Astrocyte (in vitro differentiated cells and primary cell): ENCODE results near the gene STK38. TPM values are rescaled to one million over a fixed set of nuclear protein-coding genes. Genes with fewer than 3 reads are reported as not detected.

Source experiments
- DNase-seq: peaks from one replicate; pipeline ENCODE4 v3.0.0-alpha.2; 2010; ENCODE audit warnings: low read depth
- FAIRE-seq: peaks from 2 replicates; lab custom pipeline; 2011; peaks lifted over from hg19 to GRCh38; lab: Jason Lieb, UNC
- H2AFZ ChIP-seq: 2 replicates; pipeline ENCODE4 v1.6.0; 2012; ENCODE audit warnings: low read depth, low read length, inconsistent platforms
- H3K27ac ChIP-seq: 2 replicates; pipeline ENCODE4 v1.5.1; 2011; ENCODE audit warnings: low read depth, low read length, inconsistent platforms
- H3K27me3 ChIP-seq: 2 replicates; pipeline ENCODE4 v1.6.0; 2011; ENCODE audit warnings: low read length, inconsistent platforms; ENCODE audit not compliant: insufficient read depth
- H3K36me3 ChIP-seq: 2 replicates; pipeline ENCODE4 v1.5.1; 2011; ENCODE audit warnings: low read length, inconsistent platforms; ENCODE audit not compliant: insufficient read depth
- H3K4me1 ChIP-seq: 2 replicates; pipeline ENCODE4 v1.5.1; 2011; ENCODE audit warnings: low read length, inconsistent platforms; ENCODE audit not compliant: insufficient read depth
- H3K4me2 ChIP-seq: 2 replicates; pipeline ENCODE4 v1.6.0; 2012; ENCODE audit warnings: low read length, inconsistent platforms
- H3K4me3 ChIP-seq: 2 replicates; pipeline ENCODE4 v1.5.1; 2011; ENCODE audit warnings: low read depth, mild to moderate bottlenecking, low read length, inconsistent platforms; ENCODE audit not compliant: insufficient read depth
- H3K79me2 ChIP-seq: 2 replicates; pipeline ENCODE4 v1.6.0; 2012; ENCODE audit warnings: mild to moderate bottlenecking, low read length, inconsistent platforms; ENCODE audit not compliant: insufficient read depth
- H3K9ac ChIP-seq: 2 replicates; pipeline ENCODE4 v1.6.0; 2012; ENCODE audit warnings: mild to moderate bottlenecking, low read length, inconsistent platforms
- H3K9me3 ChIP-seq: 2 replicates; pipeline ENCODE4 v1.5.1; 2012; ENCODE audit warnings: low read depth, mild to moderate bottlenecking, low read length, inconsistent platforms; ENCODE audit not compliant: insufficient read depth
- H4K20me1 ChIP-seq: 2 replicates; pipeline ENCODE4 v1.6.0; 2012; ENCODE audit warnings: low read length, inconsistent platforms; ENCODE audit not compliant: insufficient read depth
- H3K27ac Mint-ChIP-seq: one replicate; pipeline ENCODE4 v1.8.0; 2021; ENCODE audit warnings: mild to moderate bottlenecking, mixed read lengths; ENCODE audit not compliant: unreplicated experiment
- H3K27me3 Mint-ChIP-seq: one replicate; pipeline ENCODE4 v1.8.0; 2021; ENCODE audit warnings: low read depth, mixed read lengths; ENCODE audit not compliant: unreplicated experiment
- H3K36me3 Mint-ChIP-seq: one replicate; pipeline ENCODE4 v1.8.0; 2021; ENCODE audit warnings: low read depth, mixed read lengths; ENCODE audit not compliant: unreplicated experiment
- H3K4me1 Mint-ChIP-seq: one replicate; pipeline ENCODE4 v1.8.0; 2021; ENCODE audit warnings: low read depth, mixed read lengths; ENCODE audit not compliant: unreplicated experiment
- H3K4me3 Mint-ChIP-seq: one replicate; pipeline ENCODE4 v1.8.0; 2021; ENCODE audit warnings: mild to moderate bottlenecking, moderate library complexity, mixed read lengths; ENCODE audit not compliant: unreplicated experiment
- H3K9me3 Mint-ChIP-seq: one replicate; pipeline ENCODE4 v1.8.0; 2021; ENCODE audit warnings: mild to moderate bottlenecking, mixed read lengths; ENCODE audit not compliant: unreplicated experiment
- EZH2 ChIP-seq: IDR thresholded peaks from 2 replicates; pipeline ENCODE4 v1.6.1; 2012; ENCODE audit warnings: mild to moderate bottlenecking, low read length, inconsistent platforms; ENCODE audit not compliant: insufficient read depth
- total RNA-seq: library from RNA; stranded (reverse); gene quantifications from 2 replicates; pipeline ENCODE4 v1.2.1, GENCODE V29; 2021
- TF ChIP-seq, protein P1 (sequence below): IDR thresholded peaks from 2 replicates; pipeline ENCODE4 v1.5.1; 2011; ENCODE audit warnings: low read depth, mild to moderate bottlenecking, inconsistent platforms, low read length, moderate library complexity; ENCODE audit not compliant: insufficient read depth

STK38 gene
- total RNA-seq, 1 donor from 2014 or later = 54.1 TPM

DNA sequence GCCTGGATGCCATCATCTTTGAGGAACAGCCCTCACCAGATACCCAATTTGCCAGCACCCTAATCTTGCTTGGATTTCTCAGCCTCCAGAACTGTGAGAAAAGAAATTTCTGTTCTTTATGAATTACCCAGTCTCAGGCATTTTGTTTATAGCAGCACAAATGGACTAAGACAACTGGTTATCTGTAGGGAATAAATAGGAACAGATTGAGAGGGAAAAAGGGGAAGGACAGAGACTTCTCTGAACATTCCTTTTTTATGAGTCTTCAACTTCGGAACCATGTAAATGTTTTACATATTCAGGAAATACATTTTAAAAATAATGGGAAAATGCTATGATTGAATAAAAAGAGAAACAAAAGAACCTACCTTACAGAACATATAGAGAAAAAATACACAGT is 83.6 kb downstream of the STK38 start:
- H3K27me3 Mint-ChIP-seq = no peaks in the 10 kb centered on the region
- no peak overlapping the region for H3K27ac Mint-ChIP-seq
- Histone ChIP-seq H3K9me3 (no peaks in the 10 kb centered on the region), H3K4me1 (no peaks in the 10 kb centered on the region), H3K27ac (no peak overlapping the region), H3K79me2 (peaks cover 97% of the 10 kb centered on the region), H3K36me3 (no peaks in the 10 kb centered on the region), H4K20me1 (peaks cover 59% of the 10 kb centered on the region), H3K4me2 (no peak overlapping the region), H3K27me3 (no peaks in the 10 kb centered on the region), H3K9ac (no peak overlapping the region), H2AFZ (no peak overlapping the region), H3K4me3 (no peak overlapping the region)
- FAIRE-seq (peak; percentile 56), DNase-seq (no peak)
- H3K36me3 Mint-ChIP-seq = peaks cover 9% of the 10 kb centered on the region
- H3K9me3 Mint-ChIP-seq = no peaks in the 10 kb centered on the region
- peaks cover 8% of the 10 kb centered on the region for H3K4me1 Mint-ChIP-seq
- TF ChIP-seq, protein P1, sequence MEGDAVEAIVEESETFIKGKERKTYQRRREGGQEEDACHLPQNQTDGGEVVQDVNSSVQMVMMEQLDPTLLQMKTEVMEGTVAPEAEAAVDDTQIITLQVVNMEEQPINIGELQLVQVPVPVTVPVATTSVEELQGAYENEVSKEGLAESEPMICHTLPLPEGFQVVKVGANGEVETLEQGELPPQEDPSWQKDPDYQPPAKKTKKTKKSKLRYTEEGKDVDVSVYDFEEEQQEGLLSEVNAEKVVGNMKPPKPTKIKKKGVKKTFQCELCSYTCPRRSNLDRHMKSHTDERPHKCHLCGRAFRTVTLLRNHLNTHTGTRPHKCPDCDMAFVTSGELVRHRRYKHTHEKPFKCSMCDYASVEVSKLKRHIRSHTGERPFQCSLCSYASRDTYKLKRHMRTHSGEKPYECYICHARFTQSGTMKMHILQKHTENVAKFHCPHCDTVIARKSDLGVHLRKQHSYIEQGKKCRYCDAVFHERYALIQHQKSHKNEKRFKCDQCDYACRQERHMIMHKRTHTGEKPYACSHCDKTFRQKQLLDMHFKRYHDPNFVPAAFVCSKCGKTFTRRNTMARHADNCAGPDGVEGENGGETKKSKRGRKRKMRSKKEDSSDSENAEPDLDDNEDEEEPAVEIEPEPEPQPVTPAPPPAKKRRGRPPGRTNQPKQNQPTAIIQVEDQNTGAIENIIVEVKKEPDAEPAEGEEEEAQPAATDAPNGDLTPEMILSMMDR = no peak
- TF ChIP-seq EZH2 = no peak
- H3K4me3 Mint-ChIP-seq = no peak overlapping the region

DNA sequence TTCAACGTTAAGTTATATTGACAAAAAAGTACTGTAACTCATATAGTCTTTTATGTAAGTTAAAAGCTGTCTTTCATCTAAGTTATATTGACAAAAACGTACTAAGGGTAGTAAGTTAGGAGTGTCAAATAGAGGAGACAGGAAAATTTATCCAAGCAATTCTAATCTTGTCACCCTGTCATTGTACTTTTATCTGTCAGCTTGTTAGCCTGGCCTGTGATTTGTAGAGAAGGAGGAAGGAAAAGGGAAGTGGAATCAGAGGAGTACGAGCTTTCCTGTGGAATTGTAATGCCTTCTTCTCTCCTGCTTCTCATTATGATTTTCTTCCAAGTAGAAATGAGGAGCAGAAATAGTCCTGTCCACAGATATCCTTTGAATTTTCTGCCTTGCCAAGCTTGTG is 85.6 kb downstream of the STK38 start:
- H3K36me3 Mint-ChIP-seq = peaks cover 15% of the 10 kb centered on the region
- Histone ChIP-seq H3K27ac (no peak overlapping the region), H3K79me2 (peaks cover 97% of the 10 kb centered on the region), H3K9ac (no peak overlapping the region), H3K4me3 (no peak overlapping the region), H3K36me3 (peaks cover 5% of the 10 kb centered on the region), H4K20me1 (peaks cover 62% of the 10 kb centered on the region), H3K9me3 (no peaks in the 10 kb centered on the region), H3K4me2 (no peak overlapping the region), H3K27me3 (no peaks in the 10 kb centered on the region), H3K4me1 (no peaks in the 10 kb centered on the region), H2AFZ (no peak overlapping the region)
- peaks cover 8% of the 10 kb centered on the region for H3K4me1 Mint-ChIP-seq
- H3K9me3 Mint-ChIP-seq = peaks cover 2% of the 10 kb centered on the region
- TF ChIP-seq EZH2 = no peak
- TF ChIP-seq, protein P1 = no peak
- no peak overlapping the region for H3K4me3 Mint-ChIP-seq
- no peak for FAIRE-seq
- no peak overlapping the region for H3K27ac Mint-ChIP-seq
- no peaks in the 10 kb centered on the region for H3K27me3 Mint-ChIP-seq
- DNase-seq = no peak

DNA sequence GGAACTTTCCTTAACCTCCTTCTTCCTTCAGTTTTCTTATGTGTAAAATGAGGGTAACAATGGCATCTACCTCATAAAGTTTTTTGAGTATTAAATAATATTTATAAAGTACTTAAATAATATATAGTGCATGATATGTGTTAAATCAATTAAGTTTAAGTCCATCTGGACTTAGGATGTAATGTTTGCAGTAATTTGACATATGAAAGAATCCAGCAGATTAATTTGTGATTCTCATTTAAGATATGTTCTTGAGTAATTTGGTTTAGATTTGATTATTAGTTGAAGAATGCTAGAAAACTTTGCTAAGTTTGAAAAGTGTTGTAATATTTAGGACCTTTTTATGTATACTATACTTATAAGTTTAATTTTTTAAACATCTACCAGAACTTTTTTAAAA is 86.4 kb downstream of the STK38 start:
- peaks cover 8% of the 10 kb centered on the region for H3K4me1 Mint-ChIP-seq
- Histone ChIP-seq H3K27me3 (no peaks in the 10 kb centered on the region), H3K79me2 (peaks cover 97% of the 10 kb centered on the region), H2AFZ (no peak overlapping the region), H3K4me3 (no peak overlapping the region), H4K20me1 (peaks cover 63% of the 10 kb centered on the region), H3K36me3 (peaks cover 6% of the 10 kb centered on the region), H3K27ac (no peak overlapping the region), H3K9me3 (no peaks in the 10 kb centered on the region), H3K9ac (no peak overlapping the region), H3K4me1 (no peaks in the 10 kb centered on the region), H3K4me2 (no peak overlapping the region)
- DNase-seq (no peak), FAIRE-seq (no peak)
- peaks cover 2% of the 10 kb centered on the region for H3K9me3 Mint-ChIP-seq
- H3K27ac Mint-ChIP-seq = no peak overlapping the region
- H3K36me3 Mint-ChIP-seq = peaks cover 15% of the 10 kb centered on the region
- TF ChIP-seq, protein P1 = no peak
- TF ChIP-seq EZH2 = no peak
- H3K4me3 Mint-ChIP-seq = no peak overlapping the region
- no peaks in the 10 kb centered on the region for H3K27me3 Mint-ChIP-seq
